ENCODE data around the gene CUX1.
"Not testable (repeated sequence)": the region's sequence is repeated elsewhere in the genome, so short reads cannot be mapped to it uniquely, and the experiment has no call there.

CUX1 gene

DNA sequence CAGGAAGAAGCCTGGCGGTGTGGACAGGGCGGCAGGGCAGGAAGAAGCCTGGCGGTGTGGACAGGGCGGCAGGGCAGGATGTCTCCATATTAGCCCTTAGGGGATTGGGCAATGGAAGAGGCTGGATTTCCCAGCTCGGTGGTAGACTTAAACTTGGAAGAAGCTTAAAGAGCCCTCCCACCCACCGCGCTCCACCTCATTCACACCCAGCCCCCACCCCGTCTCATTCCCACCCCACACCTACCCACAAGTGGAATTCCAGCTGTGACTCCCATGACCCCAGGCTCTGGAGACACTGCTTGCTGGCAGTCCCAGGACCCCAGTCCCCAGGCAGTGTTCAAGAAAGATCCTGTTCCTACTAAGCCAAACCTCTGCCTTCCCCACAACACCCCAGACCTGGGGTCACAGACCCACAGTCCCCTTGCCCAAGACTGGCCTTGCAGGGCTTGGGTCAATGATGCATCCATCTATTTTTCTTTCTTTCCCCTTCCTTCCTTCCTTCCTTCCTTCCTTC is 504.8 kb downstream of the CUX1 start:
- no peak for FAIRE-seq

DNA sequence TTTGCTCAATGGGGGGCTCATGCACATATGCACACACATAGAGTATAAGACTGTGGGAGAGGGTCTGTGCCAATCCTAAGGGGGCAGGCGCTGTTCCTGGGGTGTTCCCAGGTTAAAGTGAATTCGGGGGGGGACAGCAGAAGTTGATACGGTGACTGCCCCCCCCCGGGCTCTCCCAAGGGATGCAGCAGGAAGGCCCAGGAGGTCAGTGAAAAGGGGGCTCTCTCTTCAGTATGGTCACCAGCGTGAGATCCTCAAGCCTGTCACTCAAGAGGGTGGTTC is 506.4 kb downstream of the CUX1 start:
- no peak for FAIRE-seq

DNA sequence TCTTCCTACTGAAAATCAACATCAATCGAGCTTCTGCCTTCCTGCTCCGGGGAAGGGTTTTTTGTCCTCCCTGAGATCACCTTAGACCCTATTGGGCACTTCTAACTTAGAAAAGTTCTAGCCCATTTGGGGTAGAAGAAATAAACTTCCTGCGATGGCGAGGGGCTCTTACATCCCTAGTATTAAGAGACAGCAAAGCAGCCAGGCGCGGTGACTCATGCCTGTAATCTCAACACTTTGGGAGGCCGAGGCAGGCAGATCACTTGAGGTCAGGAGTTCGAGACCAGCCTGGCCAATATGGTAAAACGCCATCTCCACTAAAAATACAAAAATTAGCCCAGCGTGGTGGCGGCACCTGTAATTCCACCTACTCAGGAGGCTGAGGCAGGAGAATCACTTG is 507.7 kb downstream of the CUX1 start:
- not testable (repeated sequence) for FAIRE-seq

GRCh38 chr7:102326157-102326889 is 508.9 kb downstream of the CUX1 start:
- no peak for FAIRE-seq

DNA sequence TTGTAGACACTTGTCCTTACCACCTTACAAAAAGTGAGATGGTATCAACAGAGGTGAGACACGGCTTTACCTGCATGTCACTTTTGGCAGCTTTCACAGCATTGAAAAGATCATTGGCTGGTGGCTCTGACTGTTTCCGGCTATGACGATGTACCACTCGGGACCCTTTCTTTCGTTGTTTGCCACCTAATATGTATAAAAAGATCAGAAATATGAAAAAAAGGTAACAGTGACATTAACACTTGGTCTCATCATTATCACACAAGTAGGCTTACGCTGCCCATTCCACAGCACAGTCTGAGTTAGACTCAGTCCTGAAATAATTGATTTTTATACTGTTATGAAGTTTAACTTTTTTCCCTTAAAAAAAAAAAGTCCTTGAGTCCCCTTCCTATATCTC is 509.8 kb downstream of the CUX1 start:
- not testable (repeated sequence) for FAIRE-seq

GRCh38 chr7:102328863-102329262 is 511.4 kb downstream of the CUX1 start:
- not testable (repeated sequence) for FAIRE-seq

DNA sequence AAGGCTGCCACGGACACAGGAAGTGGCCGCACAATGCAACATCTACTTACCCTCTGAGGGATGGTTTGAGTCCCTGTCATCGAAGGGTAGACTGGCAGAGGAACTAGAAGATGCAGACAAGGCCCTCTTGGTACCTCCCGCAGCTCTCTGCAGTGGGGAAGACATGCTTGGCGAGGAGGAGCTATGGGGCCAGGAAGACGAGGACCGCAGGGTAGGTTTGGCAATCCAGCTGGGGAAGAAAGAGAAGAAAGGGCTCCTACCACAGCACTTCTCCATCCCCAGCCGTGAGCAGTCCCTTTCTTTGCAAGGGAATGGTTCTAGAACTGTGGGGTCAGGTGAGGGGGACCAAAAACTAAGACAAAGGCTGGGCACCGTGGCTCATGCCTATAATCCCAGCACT is 511.9 kb downstream of the CUX1 start:
- FAIRE-seq: not testable (repeated sequence)

- FAIRE-seq: not testable (repeated sequence)
These were observed 513.4 kb downstream of the CUX1 start for GRCh38 chr7:102330666-102331460.
